Mucosa of stomach (tissue), 1 donor: ENCODE data around the gene KLF17.

Source experiments
- H3K27me3 ChIP-seq: one replicate; pipeline ENCODE4 v1.7.0; 2013; ENCODE audit warnings: mild to moderate bottlenecking, low read length; ENCODE audit not compliant: control insufficient read depth, insufficient read depth
- H3K36me3 ChIP-seq: one replicate; pipeline ENCODE4 v1.7.0; 2013; ENCODE audit warnings: low read length; ENCODE audit not compliant: control insufficient read depth, insufficient read depth
- H3K4me1 ChIP-seq: one replicate; pipeline ENCODE4 v1.7.0; 2013; ENCODE audit warnings: mild to moderate bottlenecking, low read length; ENCODE audit not compliant: control insufficient read depth, insufficient read depth
- H3K4me3 ChIP-seq: one replicate; pipeline ENCODE4 v1.7.0; 2013; ENCODE audit warnings: low read length
- H3K9ac ChIP-seq: one replicate; pipeline ENCODE4 v1.7.0; 2013; ENCODE audit warnings: mild to moderate bottlenecking, low read length, moderate library complexity
- H3K9me3 ChIP-seq: one replicate; pipeline ENCODE4 v1.7.0; 2013; ENCODE audit warnings: mild to moderate bottlenecking, low read length, moderate library complexity; ENCODE audit not compliant: control insufficient read depth
- donor health status: Pancreatic carcinoma.

The KLF17 gene

GRCh38 chr1:44089371-44090048 lies 29.1 kb upstream of the KLF17 start:
- Histone ChIP-seq H3K27me3 (no peaks in the 10 kb centered on the region), H3K4me1 (no peaks in the 10 kb centered on the region), H3K9ac (no peak overlapping the region), H3K9me3 (no peaks in the 10 kb centered on the region), H3K4me3 (no peak overlapping the region), H3K36me3 (no peaks in the 10 kb centered on the region)

- Histone ChIP-seq H3K27me3 (no peaks in the 10 kb centered on the region), H3K4me1 (no peaks in the 10 kb centered on the region), H3K4me3 (no peak overlapping the region), H3K9me3 (no peaks in the 10 kb centered on the region), H3K9ac (no peak overlapping the region), H3K36me3 (no peaks in the 10 kb centered on the region)
Measured at GRCh38 chr1:44090429-44091252, 28.0 kb upstream of the KLF17 start.

- Histone ChIP-seq H3K4me1 (no peaks in the 10 kb centered on the region), H3K9me3 (no peaks in the 10 kb centered on the region), H3K9ac (no peak overlapping the region), H3K36me3 (no peaks in the 10 kb centered on the region), H3K27me3 (no peaks in the 10 kb centered on the region), H3K4me3 (no peak overlapping the region)
Measured at GRCh38 chr1:44094047-44094446, 24.6 kb upstream of the KLF17 start.

- no peaks in the 10 kb centered on the region for H3K4me1 ChIP-seq
- peaks cover 4% of the 10 kb centered on the region for H3K27me3 ChIP-seq
- no peak overlapping the region for H3K4me3 ChIP-seq
- no peaks in the 10 kb centered on the region for H3K36me3 ChIP-seq
- H3K9me3 ChIP-seq = no peaks in the 10 kb centered on the region
- no peak overlapping the region for H3K9ac ChIP-seq
Measured at GRCh38 chr1:44100183-44100868, 18.3 kb upstream of the KLF17 start.

DNA sequence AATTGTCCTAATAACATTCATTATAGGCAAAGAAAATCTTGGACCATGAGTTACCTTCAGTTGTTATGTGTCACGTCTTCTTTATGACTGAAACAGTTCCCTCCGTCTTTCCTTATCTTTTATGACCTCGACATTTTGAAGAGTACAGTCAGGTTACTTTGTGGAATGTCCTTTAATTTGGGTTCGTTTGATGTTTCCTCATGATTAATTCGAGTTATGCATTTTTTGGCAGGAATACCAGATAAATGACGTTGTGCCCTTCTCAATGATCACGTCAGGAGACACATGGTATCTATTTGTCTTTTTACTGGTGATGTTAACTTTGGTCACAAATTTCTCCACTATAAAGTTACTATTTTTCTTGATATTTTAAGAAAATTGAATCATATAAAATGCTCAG lies 17.3 kb upstream of the KLF17 start:
- no peaks in the 10 kb centered on the region for H3K36me3 ChIP-seq
- H3K9ac ChIP-seq = no peak overlapping the region
- no peak overlapping the region for H3K4me3 ChIP-seq
- no peaks in the 10 kb centered on the region for H3K4me1 ChIP-seq
- H3K9me3 ChIP-seq = no peaks in the 10 kb centered on the region
- peaks cover 4% of the 10 kb centered on the region for H3K27me3 ChIP-seq

DNA sequence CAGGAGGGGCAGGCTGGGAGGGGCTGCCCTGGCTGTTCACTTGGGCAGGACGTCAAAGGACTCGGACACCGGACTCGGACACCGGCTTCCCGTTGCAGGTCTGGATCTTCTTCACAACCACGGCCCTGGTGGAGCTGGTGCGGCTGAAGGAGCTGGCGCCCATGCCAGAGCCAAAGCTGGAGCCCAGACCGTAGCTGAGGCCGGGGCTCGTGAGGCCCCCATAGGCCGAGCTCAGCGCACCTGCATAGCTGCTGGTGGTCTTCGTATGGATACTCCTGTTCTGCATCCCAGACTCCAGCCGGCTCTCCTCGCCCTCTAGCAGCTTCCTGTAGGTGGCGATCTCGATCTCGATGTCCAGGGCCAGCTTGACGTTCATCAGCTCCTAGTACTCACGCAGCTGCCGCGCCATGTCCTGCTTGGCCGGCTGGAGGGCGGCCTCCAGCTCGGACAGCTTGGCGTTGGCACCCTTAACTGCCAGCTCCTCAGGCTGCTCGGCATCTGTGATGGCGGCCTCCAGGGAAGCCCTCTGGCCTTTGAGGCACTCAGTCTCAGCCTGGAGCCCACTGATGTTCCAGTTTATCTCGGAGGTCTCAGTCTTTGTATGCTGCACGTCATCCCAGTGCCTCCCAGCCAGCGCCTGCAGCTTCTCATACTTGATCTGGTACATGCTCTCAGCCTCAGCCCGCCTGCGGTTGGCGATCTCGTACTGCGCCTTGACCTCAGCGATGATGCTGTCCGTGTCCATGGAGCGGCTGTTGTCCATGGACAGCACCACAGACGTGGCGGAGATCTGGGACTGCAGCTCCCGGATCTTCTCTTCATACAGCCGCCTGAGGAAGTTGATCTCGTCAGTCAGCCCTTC lies 15.1 kb upstream of the KLF17 start:
- Histone ChIP-seq H3K4me3 (no peak overlapping the region), H3K9me3 (no peaks in the 10 kb centered on the region), H3K36me3 (no peaks in the 10 kb centered on the region), H3K9ac (no peak overlapping the region), H3K27me3 (peaks cover 4% of the 10 kb centered on the region), H3K4me1 (no peaks in the 10 kb centered on the region)

DNA sequence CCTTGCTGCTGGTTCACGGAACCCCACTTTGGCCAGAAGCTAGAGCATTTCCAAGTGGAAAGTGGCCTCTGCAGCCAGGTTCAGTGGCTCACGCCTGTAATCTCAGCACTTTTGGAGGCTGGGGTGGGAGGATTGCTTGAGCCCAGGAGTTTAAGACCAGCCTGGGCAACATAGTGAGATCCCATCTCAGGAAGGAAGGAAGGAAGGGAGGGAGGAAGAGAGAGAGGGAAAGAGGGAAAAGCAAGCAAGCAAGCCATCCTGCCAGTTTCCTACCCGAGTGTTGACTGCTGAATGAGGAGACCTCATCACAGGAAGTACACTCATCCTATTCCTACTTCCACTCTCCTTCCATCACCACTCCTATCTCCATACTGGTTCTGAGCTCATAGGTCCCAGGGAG lies 12.8 kb upstream of the KLF17 start:
- Histone ChIP-seq H3K9ac (no peak overlapping the region), H3K9me3 (no peaks in the 10 kb centered on the region), H3K4me3 (no peak overlapping the region), H3K27me3 (peaks cover 4% of the 10 kb centered on the region), H3K4me1 (no peaks in the 10 kb centered on the region), H3K36me3 (no peaks in the 10 kb centered on the region)

- Histone ChIP-seq H3K4me1 (no peaks in the 10 kb centered on the region), H3K36me3 (no peaks in the 10 kb centered on the region), H3K27me3 (peaks cover 4% of the 10 kb centered on the region), H3K9ac (no peak overlapping the region), H3K9me3 (no peaks in the 10 kb centered on the region), H3K4me3 (no peak overlapping the region)
Measured at GRCh38 chr1:44108241-44108640, 10.4 kb upstream of the KLF17 start.

DNA sequence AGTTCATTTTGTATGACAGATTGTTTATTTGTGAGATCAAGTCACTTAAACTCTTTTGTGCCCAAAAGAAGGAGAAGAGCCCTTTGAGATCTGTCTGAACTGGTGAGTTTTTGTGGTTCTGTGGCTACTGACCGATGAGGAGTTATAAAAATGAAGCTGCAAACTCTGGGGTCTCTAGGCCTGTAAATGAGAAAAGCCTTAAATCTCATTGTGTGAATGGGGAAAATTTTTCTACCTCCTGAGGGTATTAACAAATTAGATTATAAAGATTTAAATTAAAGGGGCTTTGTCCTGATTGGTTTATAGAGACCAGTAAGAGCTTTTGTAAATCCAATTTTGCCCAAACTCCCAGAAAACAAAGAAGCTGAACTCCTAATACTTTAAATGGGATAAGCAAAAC lies 9.7 kb upstream of the KLF17 start:
- no peak overlapping the region for H3K4me3 ChIP-seq
- H3K27me3 ChIP-seq = peaks cover 2% of the 10 kb centered on the region
- H3K9ac ChIP-seq = no peak overlapping the region
- no peaks in the 10 kb centered on the region for H3K9me3 ChIP-seq
- no peaks in the 10 kb centered on the region for H3K36me3 ChIP-seq
- no peaks in the 10 kb centered on the region for H3K4me1 ChIP-seq

DNA sequence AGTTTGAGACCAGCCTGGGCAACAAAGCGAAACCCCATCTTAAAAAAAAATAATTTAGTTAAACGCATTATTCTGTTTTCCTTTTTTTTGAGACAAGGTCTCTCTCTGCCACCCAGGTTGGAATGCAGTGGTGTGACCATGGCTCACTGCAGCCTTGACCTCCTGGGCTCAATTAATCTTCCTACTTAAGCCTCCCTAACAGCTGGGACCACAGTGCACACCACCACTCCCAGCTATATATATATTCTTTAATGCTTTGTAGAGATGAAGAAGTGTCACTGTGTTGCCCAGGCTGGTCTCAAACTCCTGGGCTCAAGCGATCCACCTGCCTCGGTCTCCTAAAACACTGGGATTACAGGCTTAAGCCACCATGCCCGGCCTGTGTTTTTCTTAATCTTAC lies 7.7 kb upstream of the KLF17 start:
- Histone ChIP-seq H3K36me3 (no peaks in the 10 kb centered on the region), H3K9ac (no peak overlapping the region), H3K27me3 (peaks cover 2% of the 10 kb centered on the region), H3K4me1 (no peaks in the 10 kb centered on the region), H3K4me3 (no peak overlapping the region), H3K9me3 (no peaks in the 10 kb centered on the region)

DNA sequence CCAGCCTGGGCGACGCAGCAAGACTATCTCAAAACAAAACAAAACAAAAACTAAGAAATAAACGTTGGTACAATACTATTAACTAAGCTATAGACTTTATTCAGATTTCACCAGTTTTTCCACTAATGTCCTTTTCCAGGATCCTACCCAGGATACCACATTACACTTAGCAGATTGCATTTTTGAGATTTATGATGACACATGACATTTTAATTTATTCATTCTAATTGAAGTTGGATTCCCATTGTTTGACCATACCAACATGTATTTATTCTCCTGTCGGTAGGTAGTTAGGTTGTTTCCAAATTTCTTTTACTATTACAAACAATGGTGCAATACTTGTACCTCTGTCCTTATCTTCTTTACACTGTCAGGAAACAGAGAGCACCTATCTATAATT lies 6.8 kb upstream of the KLF17 start:
- no peaks in the 10 kb centered on the region for H3K4me1 ChIP-seq
- H3K36me3 ChIP-seq = no peaks in the 10 kb centered on the region
- H3K9me3 ChIP-seq = no peaks in the 10 kb centered on the region
- H3K27me3 ChIP-seq = peaks cover 2% of the 10 kb centered on the region
- H3K4me3 ChIP-seq = no peak overlapping the region
- H3K9ac ChIP-seq = no peak overlapping the region
